Measurements from ENCODE around the gene RASA3. TPM values are rescaled to one million over a fixed set of nuclear protein-coding genes. Genes with fewer than 3 reads are reported as not detected.
"Not testable (repeated sequence)": the region's sequence is repeated elsewhere in the genome, so short reads cannot be mapped to it uniquely, and the experiment has no call there.

RASA3 gene
- total RNA-seq, 1 experiment from 2014 or later = 58.6 TPM

DNA sequence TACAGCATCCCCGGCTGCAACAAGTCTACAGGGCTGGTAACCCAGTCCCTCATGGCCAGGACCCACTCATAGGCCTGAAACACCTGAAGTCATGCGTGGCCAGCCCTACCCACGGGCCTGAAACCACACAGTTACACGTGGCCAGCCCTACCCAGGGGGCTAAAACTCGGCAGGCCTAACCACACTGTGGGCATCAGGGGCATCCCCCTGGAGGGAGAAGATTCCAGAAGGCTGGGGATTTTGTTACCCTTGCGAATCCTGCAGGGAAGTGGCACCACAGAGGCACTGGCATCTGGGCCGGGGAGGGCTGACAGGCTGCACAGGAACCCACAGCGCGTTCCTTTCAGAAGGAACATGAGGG, 110.1 kb downstream of the RASA3 start:
- DNase-seq (ENCODE audit: low read depth) = no peak

DNA sequence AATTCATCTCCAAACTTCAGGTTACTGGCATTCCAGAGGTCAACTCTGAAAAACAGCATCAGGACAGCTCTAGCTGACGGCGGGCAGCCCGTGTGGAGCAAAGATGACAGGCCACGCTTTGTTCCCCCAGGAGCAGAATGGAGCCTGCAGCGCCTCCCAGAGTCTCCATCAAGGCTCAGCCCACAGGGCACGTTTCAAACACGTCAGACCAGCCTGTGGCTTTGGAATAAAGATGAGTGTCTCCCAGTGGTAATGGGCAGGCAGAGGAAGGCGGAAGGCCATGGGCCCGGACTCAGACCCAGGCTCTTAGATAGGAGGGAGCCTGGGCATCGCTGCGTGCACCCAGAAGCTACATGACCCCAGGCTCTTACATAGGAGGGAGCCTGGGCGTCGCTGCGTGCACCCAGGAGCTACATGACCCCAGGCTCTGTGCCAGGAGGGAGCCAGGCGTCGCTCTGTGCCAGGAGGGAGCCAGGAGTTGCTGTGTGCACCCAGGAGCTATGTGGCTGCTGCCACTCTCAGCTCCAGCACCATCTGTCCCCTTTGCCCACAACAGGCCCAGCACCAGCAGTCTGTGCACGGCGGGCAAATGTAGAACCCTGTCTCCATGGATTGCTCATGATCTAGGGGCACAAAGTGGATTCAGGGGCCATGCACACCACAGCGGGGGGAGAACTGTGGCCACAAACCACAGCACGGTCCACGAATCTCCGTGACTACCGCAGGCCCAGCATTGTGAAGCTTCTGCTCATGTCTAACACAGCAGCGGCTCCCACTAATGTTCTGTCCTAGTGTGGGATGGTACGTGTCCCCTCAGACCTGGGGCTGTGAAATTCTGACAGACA, 110.7 kb downstream of the RASA3 start:
- no peak for DNase-seq (ENCODE audit: low read depth)

DNA sequence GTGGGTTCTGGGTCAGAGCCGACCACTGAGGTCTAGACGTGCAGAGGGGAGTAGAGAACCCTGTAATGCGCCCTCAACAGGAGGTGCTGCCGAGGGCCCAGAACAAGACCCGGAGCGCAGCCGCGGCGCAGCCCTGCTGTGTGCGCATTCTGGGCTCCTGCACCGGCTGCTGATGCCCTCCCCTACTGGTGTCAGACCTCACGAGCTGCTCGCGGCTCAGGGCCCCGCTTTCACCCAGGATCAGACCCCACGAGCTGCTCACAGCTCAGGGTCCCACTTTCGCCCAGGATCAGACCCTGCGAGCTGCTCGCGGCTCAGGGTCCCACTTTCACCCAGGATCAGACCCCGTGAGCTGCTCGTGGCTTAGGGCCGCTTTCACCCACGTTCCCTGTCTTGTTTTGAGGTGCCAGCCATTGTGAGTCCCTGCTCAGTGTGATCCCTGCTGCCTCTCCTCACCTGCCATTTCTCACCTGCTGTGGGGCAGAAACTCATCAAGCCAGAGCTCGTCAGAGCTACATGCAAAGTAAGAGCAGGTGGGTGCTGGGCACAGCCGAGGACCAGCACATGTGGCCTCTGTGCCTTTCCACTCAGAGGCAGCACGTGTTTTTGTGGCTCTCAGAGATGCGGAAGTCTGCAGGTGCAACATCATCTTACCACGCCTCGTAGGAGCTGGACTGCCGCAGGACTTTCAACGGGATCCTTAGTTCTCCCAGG, 111.5 kb downstream of the RASA3 start:
- DNase-seq (ENCODE audit: low read depth) = no peak

DNA sequence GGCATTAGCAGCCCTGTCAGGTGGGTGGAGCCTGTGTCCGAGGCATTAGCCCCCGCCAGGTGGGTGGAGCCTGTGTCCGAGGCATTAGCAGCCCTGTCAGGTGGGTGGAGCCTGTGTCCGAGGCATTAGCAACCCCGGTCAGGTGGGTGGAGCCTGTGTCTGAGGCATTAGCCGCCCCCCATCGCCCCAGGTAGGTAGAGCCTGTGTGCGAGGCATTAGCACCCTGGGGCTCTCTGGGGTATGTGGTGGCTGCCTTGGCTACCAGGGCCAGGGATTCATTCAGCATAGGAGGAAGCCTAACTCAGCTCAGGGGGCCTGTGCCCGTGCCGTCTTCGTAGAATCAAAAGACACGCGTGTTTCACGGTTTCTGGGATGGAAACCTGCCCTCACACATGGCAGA, 112.3 kb downstream of the RASA3 start:
- not testable (repeated sequence) for DNase-seq (ENCODE audit: low read depth)

DNA sequence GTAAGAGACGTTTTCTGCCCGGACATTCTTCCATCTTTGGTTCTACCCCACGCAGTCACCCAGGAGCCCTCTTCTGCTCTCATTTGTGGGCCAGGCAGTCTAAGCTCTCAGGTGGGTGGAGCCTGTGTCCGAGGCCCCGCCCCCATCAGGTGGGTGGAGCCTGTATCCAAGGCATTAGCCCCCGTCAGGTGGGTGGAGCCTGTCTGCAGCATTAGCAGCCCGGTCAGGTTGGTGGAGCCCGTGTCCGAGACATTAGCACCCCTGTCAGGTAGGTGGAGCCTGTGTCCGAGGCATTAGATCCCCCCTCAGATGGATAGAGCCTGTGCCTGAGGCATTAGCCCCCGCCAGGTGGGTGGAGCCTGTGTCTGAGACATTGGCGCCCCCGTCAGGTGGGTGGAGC, 113.1 kb downstream of the RASA3 start:
- DNase-seq (ENCODE audit: low read depth) = peak; percentile 24

DNA sequence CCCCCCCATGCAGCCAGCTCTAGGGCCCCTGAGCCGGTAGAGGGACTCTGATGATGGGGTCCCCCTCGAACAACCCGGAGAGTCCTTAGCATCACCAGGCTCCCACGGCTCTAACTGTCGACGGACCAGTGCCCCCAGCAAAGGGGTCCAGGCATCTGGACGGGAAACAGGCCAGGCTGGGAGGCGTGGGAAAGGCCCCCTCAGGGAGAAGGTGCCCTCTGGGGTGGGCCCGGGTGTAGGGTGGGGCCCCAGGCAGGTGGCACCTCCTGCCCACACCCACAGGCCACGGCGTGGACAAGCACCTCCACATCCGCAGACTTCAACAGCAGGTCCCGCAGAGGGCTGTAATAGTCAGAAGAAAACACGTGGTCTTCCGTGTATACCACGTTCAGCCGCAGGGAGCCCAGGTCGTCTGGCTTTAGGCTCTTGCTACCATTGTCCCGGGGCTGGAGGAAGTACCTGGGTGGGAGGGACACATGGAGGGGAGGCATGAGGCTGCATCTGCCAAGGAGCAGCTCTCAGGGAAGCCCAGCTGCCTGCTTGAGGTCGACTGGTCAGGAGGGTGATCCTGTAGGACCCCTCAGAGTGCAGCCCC, 113.9 kb downstream of the RASA3 start:
- DNase-seq (ENCODE audit: low read depth) = no peak

DNA sequence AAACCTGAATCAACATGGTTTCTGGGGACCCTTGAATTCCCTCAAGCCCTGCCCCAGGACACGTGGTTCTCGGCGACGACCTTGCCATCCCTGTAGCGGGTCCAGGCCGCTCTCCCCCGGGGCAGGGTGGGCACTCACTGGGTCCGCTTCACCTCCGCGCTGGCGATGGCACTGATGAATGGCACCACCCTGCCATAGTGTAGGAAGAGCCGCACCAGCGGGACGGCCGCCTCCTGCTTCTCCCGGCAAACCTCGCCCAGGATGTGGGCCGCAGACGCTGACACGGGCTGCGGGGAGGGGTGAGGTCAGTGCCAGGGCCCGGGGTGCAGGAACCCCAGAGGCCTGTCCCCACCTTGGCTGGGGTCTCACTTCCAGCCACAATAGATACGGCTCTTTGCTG, 114.5 kb downstream of the RASA3 start:
- DNase-seq (ENCODE audit: low read depth) = no peak

DNA sequence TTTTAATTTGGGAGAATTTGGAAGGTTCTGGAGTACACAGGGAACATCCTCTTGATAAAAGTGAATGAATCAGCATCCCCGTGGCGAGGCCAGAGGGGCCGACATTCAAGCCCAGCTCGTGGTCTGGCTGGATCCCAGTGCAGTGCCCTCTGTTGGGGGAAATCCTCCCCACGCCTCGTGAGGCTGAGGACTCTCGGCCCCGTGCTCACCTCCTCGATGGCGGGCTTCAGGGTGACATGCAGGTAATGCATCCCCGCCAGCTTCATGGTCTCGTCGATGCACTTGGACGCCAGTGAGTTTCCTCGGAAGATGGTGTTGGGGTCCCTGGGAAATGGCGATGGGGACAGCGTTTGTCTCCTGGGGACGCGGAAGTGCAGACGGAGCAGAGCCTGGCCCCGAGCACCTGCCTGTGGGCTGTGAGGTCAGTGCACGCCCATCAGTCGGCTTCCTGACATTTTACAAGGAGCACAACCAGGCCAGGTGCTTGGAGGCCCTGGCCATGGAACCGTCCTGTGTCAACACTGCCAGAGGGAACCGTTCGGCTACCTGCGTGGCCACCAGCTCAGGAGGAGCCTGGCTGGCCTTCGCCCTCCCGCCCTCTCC, 115.3 kb downstream of the RASA3 start:
- peak; percentile 37 for DNase-seq (ENCODE audit: low read depth)

DNA sequence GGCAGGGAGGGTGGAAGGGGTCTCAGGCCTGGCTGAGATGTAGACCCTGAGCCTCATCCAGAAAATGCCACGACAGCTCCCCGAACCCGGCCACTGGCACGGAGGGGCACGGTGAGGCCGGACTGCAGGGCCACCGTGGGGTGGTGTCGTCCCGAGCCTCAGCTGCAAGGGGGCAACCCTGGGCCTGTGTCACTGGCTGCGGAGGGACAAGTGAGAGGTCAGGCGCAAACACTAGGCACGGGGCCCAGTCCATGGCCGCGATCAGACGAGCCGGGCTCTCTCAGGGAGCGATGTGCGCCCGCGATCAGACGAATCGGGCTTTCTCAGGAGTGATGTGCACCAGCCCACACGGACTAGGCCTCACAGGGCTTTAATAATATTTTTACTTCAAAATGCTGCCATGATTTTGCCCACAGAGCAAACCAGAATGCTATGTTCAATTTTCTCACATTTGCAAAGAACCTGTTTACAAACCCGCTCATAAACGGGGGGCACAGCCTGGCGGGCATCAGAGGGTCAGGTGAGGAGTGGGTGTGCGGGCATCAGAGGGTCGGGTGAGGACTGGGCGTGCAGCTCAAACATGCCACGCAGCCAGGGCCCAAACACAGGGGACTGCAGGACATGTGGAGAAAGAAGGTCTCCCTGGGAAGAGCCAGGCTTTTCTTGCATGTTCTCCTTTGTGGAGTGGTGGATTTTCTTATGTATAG, 115.9 kb downstream of the RASA3 start:
- no peak for DNase-seq (ENCODE audit: low read depth)

DNA sequence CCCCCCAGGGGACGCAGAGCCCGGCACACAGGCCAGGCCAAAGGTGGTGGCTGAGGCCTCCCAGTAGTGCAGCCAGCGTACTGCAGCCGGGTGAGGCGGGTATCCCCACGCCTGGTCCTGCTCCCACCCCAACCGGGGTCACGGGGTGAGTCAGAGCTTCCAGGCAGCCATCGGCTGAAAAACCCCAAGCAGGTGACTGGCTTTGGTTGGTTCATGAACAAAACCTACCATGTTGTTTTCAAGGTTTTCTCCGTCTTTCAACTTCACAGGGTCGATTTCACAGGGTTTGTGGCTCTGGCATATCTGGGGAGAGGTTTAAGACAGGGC, 116.5 kb downstream of the RASA3 start:
- DNase-seq (ENCODE audit: low read depth) = no peak

DNA sequence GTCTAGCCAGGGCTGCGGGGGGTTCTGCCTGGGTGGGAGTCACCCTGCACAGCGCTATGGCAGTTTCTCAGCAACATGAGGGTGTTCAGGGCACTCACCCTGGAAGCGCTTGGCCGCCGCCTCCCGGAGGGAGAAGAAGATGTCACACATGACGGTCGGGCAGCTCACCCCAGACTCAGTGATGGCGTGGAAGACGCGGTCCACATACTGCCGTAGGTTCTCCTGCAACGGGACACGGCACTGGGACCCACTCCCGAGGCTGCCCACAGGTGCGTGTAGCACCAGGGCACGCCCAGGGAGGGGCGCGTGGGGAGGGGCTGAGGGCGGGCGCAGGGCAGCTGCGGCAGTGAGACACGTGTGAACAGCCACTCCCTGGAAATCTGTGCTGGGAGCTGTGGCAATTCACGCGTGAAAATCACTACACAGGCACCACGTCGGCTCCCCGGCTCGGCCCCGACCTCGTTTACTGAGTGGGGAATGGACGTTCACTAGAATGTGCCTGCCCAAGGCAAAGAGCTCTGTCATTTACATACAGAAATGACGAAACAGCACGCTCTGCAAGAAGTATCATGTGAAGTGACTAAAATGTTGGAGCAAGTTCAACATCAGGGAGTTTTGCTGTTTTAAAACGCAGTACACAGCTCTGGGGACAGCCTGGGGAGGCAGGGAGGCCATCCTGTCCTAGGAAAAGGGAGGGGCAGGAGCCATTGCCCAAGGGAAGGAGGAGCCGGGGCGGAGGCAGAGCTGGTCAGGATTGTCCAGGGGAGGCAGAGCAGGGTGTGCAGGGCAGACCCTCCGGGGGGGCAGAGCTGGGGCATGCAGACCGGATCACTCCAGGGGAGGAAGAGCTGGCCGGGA, 117.1 kb downstream of the RASA3 start:
- DNase-seq (ENCODE audit: low read depth) = no peak

DNA sequence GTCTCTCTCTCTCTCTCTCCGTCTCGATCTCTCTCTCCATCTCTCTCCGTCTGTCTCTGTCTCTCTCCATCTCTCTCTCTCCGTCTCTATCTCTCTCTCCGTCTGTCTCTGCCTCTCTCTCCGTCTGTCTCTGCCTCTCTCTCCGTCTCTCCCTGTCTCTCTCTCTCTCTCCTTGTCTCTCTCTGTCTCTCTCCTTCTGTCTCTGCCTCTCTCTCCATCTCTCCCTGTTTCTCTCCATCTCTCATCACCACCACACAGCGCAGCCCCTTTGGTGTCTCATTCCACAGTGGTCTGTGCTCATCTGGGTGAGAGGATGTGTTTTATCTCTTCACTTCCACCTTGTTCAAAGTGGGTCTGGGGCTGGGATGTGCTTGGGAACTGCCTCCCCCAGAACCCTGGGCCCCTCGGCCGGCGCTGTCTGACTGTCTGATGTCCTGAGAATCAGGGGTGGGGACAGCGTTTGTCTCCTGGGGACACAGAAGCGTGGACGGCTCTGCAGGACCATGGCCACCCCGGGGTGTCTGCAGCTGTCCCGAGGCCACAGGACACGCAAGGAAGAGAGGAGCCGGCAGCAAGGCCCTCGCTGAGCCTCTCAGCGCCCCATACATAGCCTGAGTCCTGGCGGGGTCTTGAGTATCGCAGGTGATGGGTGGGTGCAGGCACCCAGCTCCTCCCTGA, 118.3 kb downstream of the RASA3 start:
- no peak for DNase-seq (ENCODE audit: low read depth)

DNA sequence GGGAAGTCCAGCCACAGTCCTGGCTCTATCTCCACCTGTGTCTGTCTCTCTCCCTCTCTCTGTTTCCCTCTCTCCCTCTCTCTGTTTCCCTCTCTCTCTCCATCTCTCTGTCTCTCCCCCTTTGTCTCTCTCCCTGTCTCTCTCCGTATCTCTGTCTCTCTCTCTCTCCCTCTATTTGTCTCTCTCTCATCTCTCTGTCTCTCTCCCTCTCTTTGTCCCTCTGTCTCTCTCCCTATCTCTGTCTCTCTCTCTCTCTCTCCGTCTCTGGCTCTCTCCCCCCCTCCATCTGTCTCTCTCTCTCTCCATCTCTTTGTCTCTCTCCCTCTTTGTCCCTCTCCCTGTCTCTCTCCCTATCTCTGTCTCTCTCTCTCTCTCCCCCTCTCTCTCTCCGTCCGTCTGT, 119.1 kb downstream of the RASA3 start:
- DNase-seq (ENCODE audit: low read depth) = no peak

DNA sequence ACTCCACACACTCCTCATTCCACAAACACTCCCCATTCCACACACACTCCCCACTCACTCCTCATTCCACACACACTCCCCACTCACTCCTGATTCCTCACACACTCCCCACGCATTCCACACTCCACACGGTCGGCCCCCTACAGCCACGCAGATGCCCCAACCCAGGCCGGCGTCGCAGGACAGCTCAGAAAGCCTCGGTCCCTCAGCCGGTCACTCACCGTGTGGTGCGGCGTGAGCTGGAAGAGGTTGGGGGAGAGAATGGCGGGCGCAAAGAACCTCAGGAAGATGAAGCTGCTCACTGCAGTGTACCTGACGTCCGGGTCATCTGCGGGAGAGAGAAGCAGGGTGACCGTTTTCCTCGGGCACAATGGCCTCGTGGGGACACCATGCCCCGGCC, 119.5 kb downstream of the RASA3 start:
- DNase-seq (ENCODE audit: low read depth) = no peak

DNA sequence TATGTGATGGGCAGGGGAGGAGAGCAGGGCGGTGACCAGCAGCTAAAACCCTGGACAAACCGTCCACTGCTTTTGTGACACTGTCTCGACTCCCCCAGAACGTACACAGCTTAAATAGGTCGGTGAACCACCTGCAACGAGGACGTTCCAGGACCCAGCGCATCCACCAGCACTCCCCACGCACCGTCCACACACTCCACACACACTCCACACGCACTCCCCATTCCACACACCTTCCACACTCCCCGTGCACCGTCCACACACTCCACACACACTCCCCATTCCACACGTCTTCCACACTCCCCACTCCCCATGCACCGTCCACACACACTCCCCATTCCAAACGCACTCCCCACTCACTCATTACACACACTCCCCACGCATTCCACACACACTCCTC, 120.3 kb downstream of the RASA3 start:
- no peak for DNase-seq (ENCODE audit: low read depth)

DNA sequence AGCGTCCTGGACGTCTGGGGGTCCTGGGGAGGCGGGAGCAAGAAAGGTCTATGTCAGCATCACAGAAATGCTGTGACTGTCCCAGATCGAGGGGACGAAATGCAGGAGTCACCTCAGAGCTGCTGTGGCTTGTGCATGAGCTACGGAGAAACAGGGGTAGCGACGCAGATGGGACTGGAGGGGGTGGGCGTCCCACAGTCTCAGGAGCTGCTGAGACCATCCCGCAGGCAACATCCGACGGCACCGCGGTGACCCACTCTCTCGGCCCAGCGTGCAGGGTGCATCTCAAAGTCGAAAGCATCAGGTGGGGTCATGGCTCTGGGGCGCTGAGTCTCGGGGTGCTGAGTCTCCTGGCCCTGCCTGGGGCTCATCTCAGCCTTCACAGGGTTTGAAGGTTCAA, 121.2 kb downstream of the RASA3 start:
- DNase-seq (ENCODE audit: low read depth) = no peak

DNA sequence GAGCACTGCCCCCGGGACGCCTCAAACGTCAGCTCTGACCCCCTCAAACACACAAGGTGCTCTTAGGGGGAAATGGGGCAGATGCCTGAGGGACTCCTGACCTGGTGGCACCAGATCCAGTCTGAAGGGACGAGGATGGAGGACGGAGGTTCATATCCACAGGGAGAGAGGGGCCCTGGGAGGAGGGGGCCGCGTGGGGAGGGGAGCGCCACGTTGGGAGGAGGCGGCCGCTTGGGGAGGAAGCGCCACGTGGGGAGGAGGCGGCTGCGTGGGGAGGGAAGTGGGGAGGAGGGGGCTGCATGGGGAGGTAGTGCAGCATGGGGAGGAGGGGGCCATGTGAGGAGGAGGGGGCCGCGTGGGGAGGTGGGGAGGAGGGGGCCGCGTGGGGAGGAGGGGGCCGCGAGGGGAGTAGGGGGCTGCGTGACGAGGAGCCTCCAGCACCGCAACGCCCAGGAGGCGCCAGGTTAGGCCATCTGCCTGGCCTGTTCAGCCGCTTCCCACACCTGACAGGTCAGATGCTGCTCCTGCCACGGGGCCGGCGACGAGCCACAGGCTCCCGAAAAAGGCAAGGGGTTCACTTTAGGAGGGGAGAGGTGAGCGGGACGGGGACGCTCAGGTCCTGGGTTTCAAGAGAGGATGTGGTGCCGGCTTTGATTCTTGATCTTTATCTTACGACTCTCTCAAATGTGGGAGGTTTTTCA, 121.9 kb downstream of the RASA3 start:
- no peak for DNase-seq (ENCODE audit: low read depth)

DNA sequence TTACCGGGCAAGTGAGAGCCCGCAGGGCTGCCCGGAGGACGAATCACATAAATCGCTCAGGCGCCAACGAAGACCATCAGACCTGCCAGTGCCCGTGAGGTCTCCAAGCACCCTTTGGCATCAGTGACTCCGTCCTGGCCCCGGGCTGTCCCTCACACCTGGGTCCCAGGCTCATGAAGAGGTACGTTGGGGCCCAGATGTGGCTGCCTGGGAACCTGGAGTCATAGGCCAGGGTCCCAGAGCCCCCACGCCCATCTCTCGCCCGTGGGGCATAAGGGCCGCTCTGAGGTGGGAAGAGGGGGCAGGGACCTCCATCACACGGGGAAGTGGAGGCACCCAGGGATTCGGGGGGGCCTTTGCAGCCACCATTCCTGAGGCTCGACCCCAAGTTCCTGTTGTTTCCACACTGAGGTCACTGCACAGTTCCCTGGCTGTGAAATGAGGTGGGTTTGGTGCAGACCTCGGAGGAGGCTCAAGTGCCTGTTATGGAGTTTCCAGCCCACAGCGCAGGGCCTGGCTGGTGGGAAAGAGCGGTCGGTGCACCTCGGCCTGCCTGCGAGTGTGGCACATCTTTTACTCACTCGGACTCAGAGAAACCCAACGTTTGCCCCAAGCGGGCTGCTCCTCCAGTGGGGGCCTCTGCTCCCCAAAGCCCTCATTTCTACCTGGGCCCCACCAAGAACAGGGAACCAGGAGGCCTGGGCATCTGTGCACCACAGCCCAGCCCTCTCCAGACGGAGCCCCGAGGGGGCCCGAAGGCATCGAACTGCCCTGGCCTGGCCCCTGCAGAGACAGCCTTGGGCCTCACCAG, 122.6 kb downstream of the RASA3 start:
- no peak for DNase-seq (ENCODE audit: low read depth)
